ENCODE data around the gene LRRC36. TPM values are rescaled to one million over a fixed set of nuclear protein-coding genes. Genes with fewer than 3 reads are reported as not detected.
"Not testable (repeated sequence)": the region's sequence is repeated elsewhere in the genome, so short reads cannot be mapped to it uniquely, and the experiment has no call there.

The LRRC36 gene
- total RNA-seq, 2 donors from 2014 or later = 0.56 TPM; not detected in 1

GRCh38 chr16:67415421-67415820, 88.8 kb downstream of the LRRC36 start:
- DNase-seq (ENCODE audit: low spot score); intact Hi-C loops (cut with DNase I): not testable (repeated sequence)

- peak; percentile 92 for DNase-seq (ENCODE audit: low spot score)
- intact Hi-C loops (cut with DNase I) = no loop called here
Measured at GRCh38 chr16:67415872-67416793, 89.5 kb downstream of the LRRC36 start, which contains the start of gene ZDHHC1. Gene ZDHHC1, minus strand, starts transcription at chr16:67416477. Its CDS starts 8,702 bp downstream, at chr16:67407775.

- intact Hi-C loops (cut with DNase I) = no loop called here
- DNase-seq (ENCODE audit: low spot score) = no peak
Measured at GRCh38 chr16:67417333-67418061, 90.9 kb downstream of the LRRC36 start.

GRCh38 chr16:67419502-67419901, 92.9 kb downstream of the LRRC36 start:
- intact Hi-C loops (cut with DNase I) = no loop called here
- no peak for DNase-seq (ENCODE audit: low spot score)

- no peak for DNase-seq (ENCODE audit: low spot score)
- intact Hi-C loops (cut with DNase I) = no loop called here
Measured at GRCh38 chr16:67419931-67420330, 93.3 kb downstream of the LRRC36 start.

GRCh38 chr16:67421030-67421429, 94.4 kb downstream of the LRRC36 start:
- no peak for DNase-seq (ENCODE audit: low spot score)
- intact Hi-C loops (cut with DNase I) = no loop called here

GRCh38 chr16:67423015-67423414, 96.4 kb downstream of the LRRC36 start:
- no peak for DNase-seq (ENCODE audit: low spot score)
- intact Hi-C loops (cut with DNase I) = no loop called here

- DNase-seq (ENCODE audit: low spot score) = no peak
- intact Hi-C loops (cut with DNase I) = loop anchor here in 1 of 2 donors (2.0 kb wide), 1 partner anchor 41 kb away; no protein-coding TSS in a partner anchor
Measured at GRCh38 chr16:67423611-67424260, 97.1 kb downstream of the LRRC36 start.

GRCh38 chr16:67424261-67424615, 97.6 kb downstream of the LRRC36 start:
- intact Hi-C loops (cut with DNase I) = loop anchor here in 1 of 2 donors (2.0 kb wide), 1 partner anchor 41 kb away; no protein-coding TSS in a partner anchor

GRCh38 chr16:67425061-67425460, 98.4 kb downstream of the LRRC36 start:
- DNase-seq (ENCODE audit: low spot score) = no peak
- intact Hi-C loops (cut with DNase I) = loop anchor here (2.0 to 5.0 kb wide), 2 partner anchors 37 to 40 kb away; no protein-coding TSS in a partner anchor

More at GRCh38 chr16:67424261-67424615, 97.6 kb downstream of the LRRC36 start:
- DNase-seq (ENCODE audit: low spot score) = no peak

- DNase-seq (ENCODE audit: low spot score) = no peak
- intact Hi-C loops (cut with DNase I) = loop anchor here (2.0 to 5.0 kb wide), 2 partner anchors 37 to 39 kb away; no protein-coding TSS in a partner anchor
Measured at GRCh38 chr16:67425580-67425979, 99.0 kb downstream of the LRRC36 start.

- intact Hi-C loops (cut with DNase I) = loop anchor here in 1 of 2 donors (5.0 kb wide), 1 partner anchor 36 kb away; no protein-coding TSS in a partner anchor
- DNase-seq (ENCODE audit: low spot score) = no peak
Measured at GRCh38 chr16:67426022-67426421, 99.4 kb downstream of the LRRC36 start.

GRCh38 chr16:67426950-67427349, 100.3 kb downstream of the LRRC36 start:
- DNase-seq (ENCODE audit: low spot score) = no peak
- intact Hi-C loops (cut with DNase I) = loop anchor here in 1 of 2 donors (5.0 kb wide), 1 partner anchor 35 kb away; no protein-coding TSS in a partner anchor

GRCh38 chr16:67428146-67428731, 101.6 kb downstream of the LRRC36 start:
- intact Hi-C loops (cut with DNase I) = loop anchor here in 1 of 2 donors (5.0 kb wide), 1 partner anchor 34 kb away; no protein-coding TSS in a partner anchor
- DNase-seq (ENCODE audit: low spot score) = peak; percentile 90

- DNase-seq (ENCODE audit: low spot score) = no peak
- intact Hi-C loops (cut with DNase I) = loop anchor here in 1 of 2 donors (5.0 kb wide), 1 partner anchor 33 kb away; no protein-coding TSS in a partner anchor
Measured at GRCh38 chr16:67429053-67429798, 102.6 kb downstream of the LRRC36 start.

- intact Hi-C loops (cut with DNase I) = loop anchor here in 1 of 2 donors (5.0 kb wide), 1 partner anchor 32 kb away; no protein-coding TSS in a partner anchor
Measured at GRCh38 chr16:67429799-67430503, 103.3 kb downstream of the LRRC36 start.

GRCh38 chr16:67430504-67430976, 103.9 kb downstream of the LRRC36 start:
- no peak for DNase-seq (ENCODE audit: low spot score)
- intact Hi-C loops (cut with DNase I) = no loop called here

More at GRCh38 chr16:67429799-67430503, 103.3 kb downstream of the LRRC36 start:
- DNase-seq (ENCODE audit: low spot score) = no peak

Measured in posterior vena cava (tissue), 2 donors.